ENCODE results near the gene LRPAP1. TPM values are rescaled to one million over a fixed set of nuclear protein-coding genes. Genes with fewer than 3 reads are reported as not detected.

The LRPAP1 gene
- total and polyA plus RNA-seq, 2 donors (not counting 1 experiment from before 2014, with no cell fraction given), result 64.6 to 86.8 TPM

DNA sequence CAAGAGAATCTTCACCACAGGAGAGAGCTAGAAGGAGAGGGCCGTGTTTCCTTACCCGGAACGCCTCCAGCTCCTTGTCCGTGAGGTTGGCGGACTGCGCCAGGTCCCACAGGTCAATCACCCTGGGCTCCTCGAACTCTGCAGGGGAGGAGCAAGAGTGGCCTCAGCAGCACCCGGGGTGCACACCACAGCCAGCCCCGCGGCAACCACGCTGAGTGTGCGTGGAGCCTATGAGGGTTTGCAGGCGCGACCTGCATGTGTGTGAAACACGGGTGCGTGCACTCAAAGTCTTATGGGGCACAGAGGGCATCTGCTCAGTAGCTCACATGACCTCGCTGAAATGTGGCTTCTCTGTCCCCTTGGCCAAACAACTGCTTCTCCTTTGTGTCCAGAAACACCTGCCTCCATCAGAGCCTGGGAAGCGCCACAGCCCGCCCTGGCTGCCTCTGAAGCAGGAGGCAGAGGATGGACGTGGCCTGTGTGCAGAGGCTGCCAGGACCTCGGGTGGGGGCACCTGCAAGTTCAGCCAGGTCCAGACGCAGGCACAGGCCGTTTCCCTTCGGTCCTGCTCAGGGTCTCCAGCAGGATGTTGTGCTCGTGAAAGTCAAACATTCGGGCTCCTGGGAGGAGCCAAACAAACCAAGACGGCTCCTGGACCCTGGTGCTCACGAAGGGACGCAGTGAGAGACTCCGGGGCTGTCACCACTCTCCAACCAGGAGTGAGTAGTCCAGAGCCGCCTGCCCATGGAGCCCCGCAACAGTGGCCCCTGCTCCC is 16.0 kb downstream of the LRPAP1 start:
- Histone ChIP-seq H2AFZ (ENCODE audit: insufficient read depth, low read depth, low read length, poor library complexity, severe bottlenecking) (no peak overlapping the region), H3K4me1 (ENCODE audit: control insufficient read depth in 2 of 2, insufficient read depth in 2 of 2, low read length in 2 of 2) (no peaks in the 10 kb centered on the region), H3K27me3 (replicated peaks in 1 of 4; ENCODE audit: control extremely low read depth in 1 of 4, control insufficient read depth in 3 of 4, insufficient read depth in 4 of 4, low read length in 3 of 4) (no peaks in the 10 kb centered on the region), H3K4me2 (replicated peaks; ENCODE audit: low read depth, low read length, poor library complexity, severe bottlenecking) (no peak overlapping the region), H3K36me3 (replicated peaks in 1 of 2; ENCODE audit: control extremely low read depth in 1 of 2, control insufficient read depth in 1 of 2, extremely low read depth in 1 of 2, insufficient read depth in 2 of 2, low read length in 1 of 2) (peaks cover 0 to 88% of the 10 kb centered on the region in 2 experiments), H3K79me2 (ENCODE audit: control insufficient read depth, insufficient read depth, low read length) (peaks cover 11% of the 10 kb centered on the region), H3K4me3 (ENCODE audit: control extremely low read depth in 1 of 5, extremely low read depth in 1 of 5, insufficient read depth in 1 of 5, low read depth in 2 of 5, low read length in 4 of 5) (no peak overlapping the region), H4K20me1 (ENCODE audit: control insufficient read depth, insufficient read depth, low read length, poor library complexity, severe bottlenecking) (peaks cover 35% of the 10 kb centered on the region), H3K9me3 (ENCODE audit: control extremely low read depth in 1 of 3, control insufficient read depth in 2 of 3, insufficient read depth in 1 of 3, low read length in 2 of 3) (peaks cover 0 to 5% (median 0%) of the 10 kb centered on the region in 3 donors), H3K27ac (ENCODE audit: low read length in 2 of 2) (no peak overlapping the region), H3K9ac (ENCODE audit: low read length) (no peak overlapping the region)
- no peak overlapping the region for H3K4me3 Mint-ChIP-seq
- WGBS (ENCODE audit: insufficient coverage), result 97% methylated on average over 32 of the region's 32 CpGs
- ATAC-seq (ENCODE audit: low read depth), result no peak
- H3K27me3 Mint-ChIP-seq, result no peaks in the 10 kb centered on the region
- no peaks in the 10 kb centered on the region for H3K4me1 Mint-ChIP-seq
- POLR2A ChIA-PET, result no interaction called here
- H3K9me3 Mint-ChIP-seq (ENCODE audit: insufficient read depth), result no peaks in the 10 kb centered on the region
- intact Hi-C loops (cut with micrococcal nuclease), result no loop called here
- CTCF ChIA-PET, result interaction anchor here (4.1 kb wide), 1 partner anchor 36 kb away, joined by 17 read pairs; no protein-coding TSS in a partner anchor
- no peak for DNase-seq
- TF ChIP-seq, protein P1, sequence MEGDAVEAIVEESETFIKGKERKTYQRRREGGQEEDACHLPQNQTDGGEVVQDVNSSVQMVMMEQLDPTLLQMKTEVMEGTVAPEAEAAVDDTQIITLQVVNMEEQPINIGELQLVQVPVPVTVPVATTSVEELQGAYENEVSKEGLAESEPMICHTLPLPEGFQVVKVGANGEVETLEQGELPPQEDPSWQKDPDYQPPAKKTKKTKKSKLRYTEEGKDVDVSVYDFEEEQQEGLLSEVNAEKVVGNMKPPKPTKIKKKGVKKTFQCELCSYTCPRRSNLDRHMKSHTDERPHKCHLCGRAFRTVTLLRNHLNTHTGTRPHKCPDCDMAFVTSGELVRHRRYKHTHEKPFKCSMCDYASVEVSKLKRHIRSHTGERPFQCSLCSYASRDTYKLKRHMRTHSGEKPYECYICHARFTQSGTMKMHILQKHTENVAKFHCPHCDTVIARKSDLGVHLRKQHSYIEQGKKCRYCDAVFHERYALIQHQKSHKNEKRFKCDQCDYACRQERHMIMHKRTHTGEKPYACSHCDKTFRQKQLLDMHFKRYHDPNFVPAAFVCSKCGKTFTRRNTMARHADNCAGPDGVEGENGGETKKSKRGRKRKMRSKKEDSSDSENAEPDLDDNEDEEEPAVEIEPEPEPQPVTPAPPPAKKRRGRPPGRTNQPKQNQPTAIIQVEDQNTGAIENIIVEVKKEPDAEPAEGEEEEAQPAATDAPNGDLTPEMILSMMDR (IDR thresholded peaks at IDR 0.05), result no peak
- no peak for TF ChIP-seq EZH2 (IDR thresholded peaks at IDR 0.05; ENCODE audit: borderline replicate concordance, insufficient read depth, low read depth, low read length, poor library complexity, severe bottlenecking)
- no peak overlapping the region for H3K27ac Mint-ChIP-seq

- Histone ChIP-seq H3K79me2 (ENCODE audit: control insufficient read depth, insufficient read depth, low read length) (peaks cover 7% of the 10 kb centered on the region), H3K4me3 (ENCODE audit: control extremely low read depth in 1 of 5, extremely low read depth in 1 of 5, insufficient read depth in 1 of 5, low read depth in 2 of 5, low read length in 4 of 5) (no peak overlapping the region), H3K4me1 (ENCODE audit: control insufficient read depth in 2 of 2, insufficient read depth in 2 of 2, low read length in 2 of 2) (no peaks in the 10 kb centered on the region), H3K9ac (ENCODE audit: low read length) (no peak overlapping the region), H3K27me3 (replicated peaks in 1 of 4; ENCODE audit: control extremely low read depth in 1 of 4, control insufficient read depth in 3 of 4, insufficient read depth in 4 of 4, low read length in 3 of 4) (no peaks in the 10 kb centered on the region), H3K36me3 (replicated peaks in 1 of 2; ENCODE audit: control extremely low read depth in 1 of 2, control insufficient read depth in 1 of 2, extremely low read depth in 1 of 2, insufficient read depth in 2 of 2, low read length in 1 of 2) (peaks cover 0 to 88% of the 10 kb centered on the region in 2 experiments), H4K20me1 (ENCODE audit: control insufficient read depth, insufficient read depth, low read length, poor library complexity, severe bottlenecking) (peaks cover 35% of the 10 kb centered on the region), H3K9me3 (ENCODE audit: control extremely low read depth in 1 of 3, control insufficient read depth in 2 of 3, insufficient read depth in 1 of 3, low read length in 2 of 3) (peaks cover 0 to 5% (median 0%) of the 10 kb centered on the region in 3 donors), H2AFZ (ENCODE audit: insufficient read depth, low read depth, low read length, poor library complexity, severe bottlenecking) (no peak overlapping the region), H3K27ac (ENCODE audit: low read length in 2 of 2) (no peak overlapping the region), H3K4me2 (replicated peaks; ENCODE audit: low read depth, low read length, poor library complexity, severe bottlenecking) (no peak overlapping the region)
- TF ChIP-seq, protein P1 (IDR thresholded peaks at IDR 0.05), result no peak
- no peak for TF ChIP-seq EZH2 (IDR thresholded peaks at IDR 0.05; ENCODE audit: borderline replicate concordance, insufficient read depth, low read depth, low read length, poor library complexity, severe bottlenecking)
- CTCF ChIA-PET, result interaction anchor here (1.5 to 4.1 kb wide), 2 partner anchors 35 to 170 kb away, joined by 6 to 17 read pairs; no protein-coding TSS in a partner anchor
- Mint-ChIP-seq H3K27me3 (no peaks in the 10 kb centered on the region), H3K9me3 (ENCODE audit: insufficient read depth) (no peaks in the 10 kb centered on the region), H3K4me1 (no peaks in the 10 kb centered on the region), H3K27ac (no peak overlapping the region), H3K4me3 (no peak overlapping the region)
- ATAC-seq (ENCODE audit: low read depth) (no peak), DNase-seq (no peak)
- intact Hi-C loops (cut with micrococcal nuclease), result no loop called here
- POLR2A ChIA-PET, result no interaction called here
- WGBS (ENCODE audit: insufficient coverage), result 92% methylated on average over 10 of the region's 15 CpGs
Observed at GRCh38 chr4:3515646-3516045, 16.6 kb downstream of the LRPAP1 start.
